Kidney epithelial cell (primary cell): ENCODE results near the gene GRID1. TPM values are rescaled to one million over a fixed set of nuclear protein-coding genes. Genes with fewer than 3 reads are reported as not detected.

Experiments used
- DNase-seq: peaks from one replicate; pipeline ENCODE4 v3.0.0-alpha.2; 2010; ENCODE audit warnings: low read depth
- H3K27me3 ChIP-seq: 2 replicates; pipeline ENCODE4 v1.6.0; 2011; ENCODE audit warnings: low read length; ENCODE audit not compliant: control insufficient read depth, insufficient read depth
- H3K36me3 ChIP-seq: 2 replicates; pipeline ENCODE4 v1.5.1; 2011; ENCODE audit warnings: low read length; ENCODE audit not compliant: control insufficient read depth, insufficient read depth
- H3K4me3 ChIP-seq: 2 replicates; pipeline ENCODE4 v1.5.1; 2011; ENCODE audit warnings: low read depth, mild to moderate bottlenecking, control low read depth, low read length
- total RNA-seq: library from RNA; depleted of rRNA; stranded (reverse); fragments of >200 nt; gene quantifications from 2 replicates; pipeline ENCODE4 v1.2.3, GENCODE V29; 2015
- TF ChIP-seq, protein P1 (sequence below): IDR thresholded peaks from 2 replicates; pipeline ENCODE4 v1.5.1; 2011; ENCODE audit warnings: mild to moderate bottlenecking, moderate library complexity, low read length, control low read depth, inconsistent platforms; ENCODE audit not compliant: insufficient read depth, poor library complexity, severe bottlenecking

GRID1 gene
- total RNA-seq, 1 donor from 2014 or later, result 0.33 TPM

DNA sequence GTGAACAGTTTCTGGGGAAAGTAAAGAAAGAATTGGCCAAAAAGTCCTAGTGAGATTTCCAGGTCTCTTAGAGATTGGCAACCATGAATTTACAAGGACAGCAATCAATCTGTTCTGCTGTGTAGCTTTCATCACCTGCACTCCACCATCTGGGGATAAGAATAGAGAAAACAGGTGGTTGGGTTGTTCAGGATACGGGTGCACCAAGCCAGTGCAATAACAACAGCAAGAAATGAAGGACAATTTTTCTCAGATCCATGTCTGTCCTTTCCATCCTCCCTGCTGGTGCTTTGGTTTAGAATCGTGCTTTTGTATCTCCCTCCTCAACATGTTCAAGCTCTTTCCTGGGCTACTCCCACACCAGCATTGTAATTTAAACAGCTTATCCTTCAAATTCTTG, 787.7 kb downstream of the GRID1 start:
- Histone ChIP-seq H3K36me3 (no peaks in the 10 kb centered on the region), H3K27me3 (no peaks in the 10 kb centered on the region), H3K4me3 (no peak overlapping the region)
- TF ChIP-seq, protein P1, sequence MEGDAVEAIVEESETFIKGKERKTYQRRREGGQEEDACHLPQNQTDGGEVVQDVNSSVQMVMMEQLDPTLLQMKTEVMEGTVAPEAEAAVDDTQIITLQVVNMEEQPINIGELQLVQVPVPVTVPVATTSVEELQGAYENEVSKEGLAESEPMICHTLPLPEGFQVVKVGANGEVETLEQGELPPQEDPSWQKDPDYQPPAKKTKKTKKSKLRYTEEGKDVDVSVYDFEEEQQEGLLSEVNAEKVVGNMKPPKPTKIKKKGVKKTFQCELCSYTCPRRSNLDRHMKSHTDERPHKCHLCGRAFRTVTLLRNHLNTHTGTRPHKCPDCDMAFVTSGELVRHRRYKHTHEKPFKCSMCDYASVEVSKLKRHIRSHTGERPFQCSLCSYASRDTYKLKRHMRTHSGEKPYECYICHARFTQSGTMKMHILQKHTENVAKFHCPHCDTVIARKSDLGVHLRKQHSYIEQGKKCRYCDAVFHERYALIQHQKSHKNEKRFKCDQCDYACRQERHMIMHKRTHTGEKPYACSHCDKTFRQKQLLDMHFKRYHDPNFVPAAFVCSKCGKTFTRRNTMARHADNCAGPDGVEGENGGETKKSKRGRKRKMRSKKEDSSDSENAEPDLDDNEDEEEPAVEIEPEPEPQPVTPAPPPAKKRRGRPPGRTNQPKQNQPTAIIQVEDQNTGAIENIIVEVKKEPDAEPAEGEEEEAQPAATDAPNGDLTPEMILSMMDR, result no peak
- no peak for DNase-seq

DNA sequence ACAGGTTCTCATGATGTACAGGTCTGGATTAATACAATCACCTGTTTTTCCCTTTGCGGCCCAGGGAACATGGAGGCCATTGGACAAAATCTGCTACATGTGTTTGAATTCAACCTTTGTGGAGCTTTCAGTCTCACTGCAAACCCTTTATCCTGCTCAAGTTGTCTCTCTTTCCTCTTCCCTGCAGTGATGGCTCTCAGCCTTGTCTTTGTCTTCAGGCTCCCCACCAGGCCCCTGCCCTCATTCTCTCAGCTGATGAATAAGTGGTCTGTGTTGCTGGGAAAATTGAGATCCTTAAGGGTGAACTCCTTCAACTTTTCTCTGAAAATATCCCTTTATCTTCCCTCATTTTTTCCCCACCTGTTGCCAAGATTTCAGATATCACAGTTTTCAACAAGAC, 791.2 kb downstream of the GRID1 start:
- no peak overlapping the region for H3K4me3 ChIP-seq
- H3K36me3 ChIP-seq, result no peaks in the 10 kb centered on the region
- DNase-seq, result no peak
- TF ChIP-seq, protein P1, result no peak
- H3K27me3 ChIP-seq, result no peaks in the 10 kb centered on the region

DNA sequence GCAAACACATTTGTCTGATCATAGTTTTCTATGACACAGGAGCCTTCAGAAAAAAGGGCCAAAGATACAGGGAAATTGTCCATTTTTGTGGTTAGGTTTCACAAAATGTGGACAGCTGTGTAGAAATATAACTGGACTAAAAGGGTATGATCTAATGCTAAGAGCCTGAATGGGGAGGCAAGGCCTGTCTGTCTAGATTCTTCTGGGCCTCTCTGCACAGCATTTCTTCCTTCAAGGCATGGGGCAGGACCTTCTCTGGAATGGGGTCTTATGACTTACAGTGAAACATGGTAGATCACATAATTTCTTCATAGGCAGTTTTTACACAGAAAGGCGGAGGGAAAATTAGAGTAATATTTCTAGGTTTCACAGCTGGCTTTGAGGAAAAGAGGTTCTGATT, 795.7 kb downstream of the GRID1 start:
- TF ChIP-seq, protein P1, result no peak
- DNase-seq, result no peak
- no peaks in the 10 kb centered on the region for H3K36me3 ChIP-seq

DNA sequence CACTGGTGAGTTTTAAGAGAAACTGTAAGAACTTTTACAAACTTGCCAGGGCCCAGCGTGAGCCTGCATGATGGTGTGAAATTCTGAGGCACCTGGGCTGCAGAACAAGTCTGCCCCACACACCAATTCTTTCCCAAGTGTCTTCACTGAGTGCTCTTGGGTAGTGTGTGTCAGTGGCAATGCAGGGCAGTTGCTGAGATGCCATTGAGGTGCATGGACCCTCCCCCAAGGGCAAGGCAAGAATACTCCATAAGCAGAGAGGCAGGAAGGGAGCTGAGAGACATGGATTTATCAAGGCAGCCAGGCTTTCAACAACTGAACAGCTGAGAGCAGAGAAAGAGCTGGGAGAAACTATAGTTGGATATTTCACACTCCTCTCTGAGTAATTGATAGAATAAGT, 801.2 kb downstream of the GRID1 start:
- no peak for DNase-seq
- no peak overlapping the region for H3K4me3 ChIP-seq
- TF ChIP-seq, protein P1, result no peak
- H3K27me3 ChIP-seq, result no peaks in the 10 kb centered on the region
- H3K36me3 ChIP-seq, result no peaks in the 10 kb centered on the region

More for the DNA sequence above, 795.7 kb downstream of the GRID1 start:
- Histone ChIP-seq H3K27me3 (no peaks in the 10 kb centered on the region), H3K4me3 (no peak overlapping the region)

DNA sequence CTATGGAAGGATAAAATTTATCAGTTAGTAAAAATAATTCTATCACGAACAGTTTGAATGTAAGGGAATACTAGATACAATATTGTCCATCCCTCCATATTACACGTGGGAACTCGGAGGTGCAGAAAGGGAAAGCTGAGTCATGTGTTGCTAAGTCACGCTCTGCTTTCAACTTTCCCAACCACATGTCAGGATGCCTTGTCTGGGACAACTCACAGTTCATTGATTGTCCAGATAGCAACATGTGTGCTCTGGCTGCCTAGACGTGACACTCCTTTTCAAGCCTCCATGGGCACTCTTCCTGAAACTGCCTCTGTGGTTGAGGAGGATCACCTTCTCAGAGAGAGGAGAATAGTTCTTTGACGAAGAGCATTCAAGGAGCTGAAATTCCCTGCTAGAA, 808.1 kb downstream of the GRID1 start:
- H3K27me3 ChIP-seq, result no peaks in the 10 kb centered on the region
- no peak overlapping the region for H3K4me3 ChIP-seq
- TF ChIP-seq, protein P1, result no peak
- no peaks in the 10 kb centered on the region for H3K36me3 ChIP-seq
- DNase-seq, result no peak

DNA sequence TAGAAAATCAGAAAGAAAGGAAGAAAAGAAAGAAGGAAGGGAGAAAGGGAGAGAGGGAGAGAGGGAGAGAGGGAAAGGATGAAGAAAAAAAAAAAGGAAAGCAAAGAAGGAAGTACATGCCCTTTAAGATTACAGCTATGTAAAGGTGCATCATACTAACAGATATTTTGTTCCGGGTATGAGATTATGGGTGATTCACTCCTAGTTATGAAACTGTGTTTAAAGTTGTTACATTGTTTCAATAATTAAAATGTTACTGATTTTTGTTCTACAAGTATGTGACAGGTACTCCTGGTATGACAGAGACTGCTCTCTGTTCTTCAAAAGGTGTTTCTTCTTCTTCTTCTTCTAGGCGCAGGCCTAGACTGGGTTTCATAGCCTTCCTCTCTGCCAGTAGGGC, 808.9 kb downstream of the GRID1 start:
- H3K27me3 ChIP-seq, result no peaks in the 10 kb centered on the region
- H3K36me3 ChIP-seq, result no peaks in the 10 kb centered on the region
- no peak overlapping the region for H3K4me3 ChIP-seq
- TF ChIP-seq, protein P1, result no peak
- DNase-seq, result no peak
